CMK (cell line): ENCODE data around the gene KHK.
A peak's percentile ranks its signal among the peaks of the same experiment; 100 is the strongest.
"Not testable (repeated sequence)": the region's sequence is repeated elsewhere in the genome, so short reads cannot be mapped to it uniquely, and the experiment has no call there.

Experiments
- DNase-seq: peaks from one replicate; pipeline ENCODE4 v3.0.0-alpha.2; 2010; ENCODE audit warnings: low read depth

The KHK gene

DNA sequence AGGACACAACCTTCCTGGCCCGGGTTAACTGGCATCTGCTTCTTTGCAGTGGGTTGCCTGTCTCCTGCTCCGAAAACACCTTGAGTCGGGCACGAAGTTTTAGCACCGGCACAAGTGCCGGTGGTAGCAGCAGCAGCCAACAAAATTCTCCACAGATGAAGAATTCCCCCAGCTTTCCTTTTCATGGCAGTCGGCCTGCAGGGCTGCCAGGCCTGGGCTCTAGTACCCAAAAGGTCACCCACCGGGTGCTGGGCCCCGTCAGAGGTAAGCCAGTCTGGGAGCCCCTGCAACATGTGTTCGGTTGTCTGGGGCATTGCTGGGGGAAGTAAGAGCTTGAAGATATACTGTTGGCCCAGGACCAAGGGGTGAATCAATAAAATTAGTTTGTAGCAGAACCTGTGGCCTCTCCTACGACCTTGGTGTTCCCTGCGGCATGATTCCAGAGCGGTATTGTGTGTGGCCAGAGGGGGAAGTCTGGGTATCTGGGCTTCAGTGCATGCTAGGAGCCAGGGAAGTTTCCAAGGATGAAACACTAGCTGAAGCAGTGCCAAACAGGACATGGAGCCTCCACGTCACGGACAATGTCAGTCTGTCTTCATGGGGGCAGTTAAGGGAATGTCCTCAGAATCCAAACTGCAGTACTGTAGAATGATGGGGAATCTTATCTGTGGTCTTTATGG lies 27.3 kb upstream of the KHK start:
- no peak for DNase-seq

DNA sequence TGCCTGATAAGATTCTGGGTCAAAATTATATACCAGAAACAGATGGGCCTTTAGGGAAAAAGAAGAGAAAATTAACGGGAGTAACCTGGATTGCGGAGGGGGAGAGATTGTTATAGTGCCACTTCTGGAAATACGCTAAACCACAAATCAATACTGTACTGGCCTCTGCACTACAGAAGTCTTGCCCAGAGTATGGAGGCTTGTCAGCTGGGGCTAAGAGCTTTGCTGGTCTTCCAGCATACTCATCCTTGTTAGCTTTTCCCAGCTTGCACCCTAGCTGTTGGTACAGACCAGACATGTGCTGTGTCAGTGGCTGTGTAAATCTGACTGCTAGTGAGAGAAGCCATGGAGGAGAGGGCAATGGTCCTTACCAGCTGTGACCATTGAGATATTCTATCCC lies 26.2 kb upstream of the KHK start:
- DNase-seq = no peak

- no peak for DNase-seq
Observed at GRCh38 chr2:27065128-27065527, 21.4 kb upstream of the KHK start.

- DNase-seq = no peak
Observed at GRCh38 chr2:27067385-27067784, 19.2 kb upstream of the KHK start.

- DNase-seq = no peak
Observed at GRCh38 chr2:27069436-27069835, 17.1 kb upstream of the KHK start.

GRCh38 chr2:27069961-27070618 lies 16.5 kb upstream of the KHK start:
- DNase-seq = no peak

DNA sequence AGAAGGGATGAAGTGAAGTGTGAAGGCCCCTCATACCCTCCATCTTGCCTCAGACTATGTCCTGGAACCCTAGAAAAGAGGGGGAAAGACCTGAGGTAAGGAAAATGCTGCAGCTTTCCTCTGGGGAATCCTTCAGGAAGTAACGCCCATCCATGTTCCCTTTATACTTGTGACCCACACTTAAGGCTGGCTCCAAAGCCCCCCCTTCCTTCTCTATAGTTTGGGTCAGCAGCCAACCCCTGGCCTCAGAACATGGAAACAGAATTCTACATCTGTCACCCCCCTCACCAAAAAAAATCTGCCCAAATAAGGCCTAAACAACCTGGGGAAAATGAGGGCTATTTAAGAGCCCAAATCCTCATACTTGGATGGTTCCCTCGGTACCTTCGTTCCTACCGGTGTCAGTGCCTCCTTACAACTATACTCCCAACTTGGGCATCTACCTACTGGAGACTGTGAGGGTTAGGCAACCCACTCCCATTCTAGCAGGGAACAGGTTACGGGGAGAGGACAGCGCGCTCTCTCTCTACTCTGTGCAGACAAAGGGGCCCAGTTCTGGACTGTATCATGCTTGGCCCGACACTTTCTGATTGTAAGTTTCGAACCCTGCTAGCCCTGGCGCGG lies 15.8 kb upstream of the KHK start:
- no peak for DNase-seq

GRCh38 chr2:27071277-27071989 lies 15.1 kb upstream of the KHK start, which contains the start of gene OST4:
Gene OST4 (minus strand): TSS chr2:27071654.
- peak; percentile 88 for DNase-seq

DNA sequence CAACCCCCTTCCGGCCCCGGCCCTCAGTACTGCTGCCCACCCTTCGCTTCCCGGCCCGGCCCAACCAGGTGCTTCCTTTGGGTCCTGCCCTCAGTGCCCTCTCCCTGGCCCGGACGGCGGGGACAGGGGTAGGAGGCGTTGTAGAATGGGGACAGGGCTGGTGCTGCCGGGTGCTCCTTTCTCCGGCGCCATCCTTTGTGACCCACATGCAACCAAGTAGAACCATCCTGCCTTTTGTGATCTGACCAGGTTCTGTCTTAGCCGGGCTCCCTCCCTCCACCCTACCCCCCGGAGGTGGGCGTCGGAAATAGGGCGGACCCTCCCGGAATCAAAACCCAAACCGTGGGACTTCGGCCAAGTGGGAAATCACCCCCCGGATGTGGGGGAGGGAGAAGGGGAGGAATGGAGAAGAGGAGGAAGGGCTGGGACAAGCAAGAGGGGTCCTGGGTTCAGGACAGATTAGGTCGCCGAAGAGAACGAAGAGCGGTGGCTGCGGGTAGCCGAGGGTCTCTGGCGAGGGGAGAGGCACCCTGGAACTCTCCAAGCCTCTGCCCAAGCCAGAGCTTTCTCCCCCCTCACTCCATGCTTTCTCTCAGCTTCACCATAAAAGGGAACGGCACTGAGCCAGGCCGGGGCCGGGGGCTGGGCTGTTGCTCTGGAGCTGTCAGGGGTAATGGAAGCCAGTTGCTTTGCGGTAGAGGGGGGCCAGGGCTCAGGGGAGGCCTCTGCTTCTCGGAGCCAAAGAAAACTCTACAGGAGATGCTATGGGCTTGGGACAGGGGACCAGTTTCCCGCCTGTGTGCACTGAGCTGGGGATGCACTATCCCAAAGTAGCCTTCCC lies 14.4 kb upstream of the KHK start:
- no peak for DNase-seq

DNA sequence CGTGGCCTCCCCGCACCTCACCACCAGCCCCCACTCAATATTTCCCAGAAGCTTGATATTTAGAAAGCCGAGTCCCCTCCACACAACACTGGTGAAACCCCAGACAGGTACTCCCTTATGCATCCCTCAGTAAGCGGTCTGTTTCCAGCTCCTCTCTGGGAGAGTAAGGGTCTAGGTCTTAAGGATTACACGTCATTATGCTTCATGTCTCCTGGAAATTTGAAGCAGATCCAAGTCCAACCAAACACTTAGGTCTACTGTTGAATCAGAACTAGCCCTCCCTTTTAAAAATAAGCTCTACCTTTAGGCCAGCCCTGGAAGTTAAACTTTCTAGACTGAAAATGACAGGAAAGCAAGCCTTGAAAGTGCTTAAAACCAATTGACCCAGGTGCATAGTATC lies 13.7 kb upstream of the KHK start:
- no peak for DNase-seq

DNA sequence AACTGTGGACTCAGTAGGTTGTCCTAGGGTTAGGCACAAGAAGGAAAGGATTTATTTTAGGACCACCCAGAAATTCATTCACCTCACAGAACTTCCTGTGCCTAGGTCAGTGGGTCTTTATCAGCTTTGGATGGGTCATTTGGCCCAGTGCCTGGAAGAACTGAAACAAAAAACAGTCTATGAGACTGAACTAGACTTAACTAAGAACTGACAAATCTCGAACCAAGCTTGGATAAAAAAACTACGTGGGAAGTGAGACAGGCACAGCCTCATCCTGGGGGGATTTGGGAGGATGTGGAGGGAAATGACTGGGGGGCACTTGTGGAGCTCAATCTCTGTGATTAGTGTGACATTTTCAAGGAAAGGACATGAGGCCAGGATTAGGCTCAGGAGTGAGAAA lies 12.8 kb upstream of the KHK start:
- no peak for DNase-seq

- no peak for DNase-seq
Observed at GRCh38 chr2:27074738-27075565, 11.6 kb upstream of the KHK start.

DNA sequence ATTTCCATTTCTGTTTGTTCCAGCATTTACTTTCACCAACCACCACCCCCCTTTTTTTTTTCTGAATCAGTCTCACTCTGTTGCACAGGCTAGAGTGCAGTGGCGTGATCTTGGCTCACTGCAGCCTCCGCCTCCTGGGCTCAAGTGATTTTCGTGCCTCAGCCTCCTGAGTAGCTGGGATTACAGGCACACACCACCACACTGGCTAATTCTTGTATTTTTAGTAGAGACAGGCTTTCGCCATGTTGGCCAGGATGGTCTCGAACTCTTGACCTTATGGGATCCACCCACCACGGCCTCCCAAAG lies 11.1 kb upstream of the KHK start:
- not testable (repeated sequence) for DNase-seq

- no peak for DNase-seq
Observed at GRCh38 chr2:27076323-27076722, 10.2 kb upstream of the KHK start.

DNA sequence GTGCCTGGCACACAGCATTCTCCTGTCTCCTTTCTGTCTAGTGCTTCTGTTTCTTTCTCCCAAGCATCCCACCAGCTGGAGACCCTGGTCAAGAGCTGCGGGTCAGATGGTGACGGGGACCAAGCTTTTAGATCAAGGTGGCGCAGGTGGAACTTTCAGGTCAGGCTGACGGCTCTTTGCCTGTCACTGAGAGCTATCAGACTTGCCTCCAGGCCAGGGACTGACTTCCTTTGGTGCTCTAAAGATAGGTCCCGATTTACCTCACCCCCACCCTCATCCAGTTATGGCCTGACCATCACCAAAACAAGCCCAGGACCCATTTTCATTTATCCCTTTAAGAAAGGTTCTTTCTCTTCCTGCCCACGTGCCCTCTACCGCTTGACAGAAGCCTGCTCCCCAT lies 9.3 kb upstream of the KHK start:
- no peak for DNase-seq

GRCh38 chr2:27078267-27079194 lies 8.0 kb upstream of the KHK start, which contains the start of gene EMILIN1:
Gene EMILIN1 (plus strand): TSS chr2:27078615. CDS start chr2:27079066, 451 bp downstream.
- DNase-seq = no peak

DNA sequence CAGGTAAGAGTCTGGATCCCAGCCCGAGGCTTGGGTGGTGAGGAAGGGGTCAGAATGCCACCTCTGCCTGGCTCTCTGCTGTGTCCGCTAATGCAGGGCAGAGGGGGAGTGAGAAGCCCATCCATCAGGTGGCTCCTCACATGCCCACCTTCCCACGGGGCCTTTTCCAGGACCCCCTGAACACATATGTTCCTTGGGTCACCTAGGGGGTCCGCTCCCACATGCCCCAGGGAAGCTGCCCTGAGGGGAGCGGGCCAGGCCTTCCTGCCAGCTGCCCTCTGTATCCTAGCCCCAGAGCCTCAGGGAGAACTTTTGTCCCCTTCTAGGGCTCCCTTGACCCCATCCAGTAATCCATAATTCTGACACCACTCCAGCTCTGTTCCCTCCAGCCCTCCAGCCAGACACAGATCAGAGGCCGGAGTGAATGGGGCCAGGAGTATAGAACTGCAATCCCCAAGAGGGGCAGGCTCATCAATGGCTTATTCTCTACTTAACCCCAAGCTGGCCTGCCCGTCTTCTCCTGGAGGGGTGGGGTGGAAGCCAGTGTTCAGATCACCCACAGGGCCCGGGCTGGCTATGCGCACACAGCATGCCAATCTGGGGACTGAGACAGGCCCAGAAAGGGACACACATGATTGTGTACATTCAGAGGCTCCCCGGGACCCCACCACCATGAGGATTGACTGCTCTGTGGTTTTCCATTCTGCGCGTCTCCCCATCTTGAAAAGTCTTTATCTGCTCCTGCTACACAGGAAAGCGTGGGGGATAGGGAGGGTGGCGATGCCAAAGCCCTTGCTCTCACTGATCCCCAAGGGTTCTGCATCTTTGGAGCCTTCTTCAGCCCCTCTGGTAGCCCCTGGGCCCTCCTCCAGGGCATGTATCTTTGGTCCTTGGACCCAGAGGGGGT lies 7.1 kb upstream of the KHK start:
- no peak for DNase-seq

DNA sequence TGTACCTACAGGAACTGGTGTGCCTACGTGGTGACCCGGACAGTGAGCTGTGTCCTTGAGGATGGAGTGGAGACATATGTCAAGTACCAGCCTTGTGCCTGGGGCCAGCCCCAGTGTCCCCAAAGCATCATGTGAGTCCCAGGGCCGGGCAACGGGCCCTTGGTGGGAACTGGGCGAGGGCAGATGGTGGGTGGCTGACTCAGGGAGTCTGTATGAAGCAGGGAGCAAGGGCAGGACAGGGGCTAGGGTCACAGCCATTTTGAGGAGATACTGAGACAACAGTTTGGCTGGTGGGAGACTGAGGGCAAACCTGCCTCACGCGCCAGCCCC lies 6.5 kb upstream of the KHK start:
- DNase-seq = no peak

GRCh38 chr2:27080603-27080936 lies 6.0 kb upstream of the KHK start:
- DNase-seq = no peak
